ENCODE measurements around the gene PDIK1L.

Gene PDIK1L

DNA sequence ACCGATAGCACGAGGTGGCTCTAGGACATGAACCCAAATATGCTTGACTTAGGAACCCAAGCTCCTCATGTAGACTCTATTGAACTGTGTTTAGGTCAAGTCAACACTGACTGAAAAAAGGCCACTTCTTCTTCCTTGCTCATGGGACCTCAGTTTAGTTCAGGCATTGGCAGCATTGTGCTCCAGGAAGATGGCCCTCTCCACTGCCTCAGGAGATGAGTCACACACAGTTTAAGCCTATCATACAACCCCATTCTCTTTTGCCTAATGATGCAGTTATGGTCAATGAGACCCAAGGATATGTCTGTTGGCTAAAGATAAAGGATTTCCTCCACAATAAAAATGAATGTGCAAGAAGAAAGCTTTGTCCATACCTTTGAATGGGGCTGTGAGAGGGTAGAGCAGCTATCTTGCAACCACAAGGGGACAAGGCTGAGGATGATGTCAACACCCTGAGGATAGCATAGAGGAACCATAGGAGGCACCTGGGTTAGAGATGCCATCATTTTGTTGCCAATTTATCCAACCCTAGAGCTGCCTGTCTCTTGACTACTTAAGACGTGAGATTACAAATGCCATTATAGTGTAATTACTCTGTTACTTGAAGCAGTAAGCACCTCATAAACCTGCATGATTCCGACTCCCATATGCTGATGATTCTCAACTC lies 41.2 kb upstream of the PDIK1L start:
- DNase-seq (ENCODE audit: low spot score) = no peak
- H3K27ac ChIP-seq = no peak overlapping the region
- no peak overlapping the region for H3K4me3 ChIP-seq
- TF ChIP-seq, protein P1, sequence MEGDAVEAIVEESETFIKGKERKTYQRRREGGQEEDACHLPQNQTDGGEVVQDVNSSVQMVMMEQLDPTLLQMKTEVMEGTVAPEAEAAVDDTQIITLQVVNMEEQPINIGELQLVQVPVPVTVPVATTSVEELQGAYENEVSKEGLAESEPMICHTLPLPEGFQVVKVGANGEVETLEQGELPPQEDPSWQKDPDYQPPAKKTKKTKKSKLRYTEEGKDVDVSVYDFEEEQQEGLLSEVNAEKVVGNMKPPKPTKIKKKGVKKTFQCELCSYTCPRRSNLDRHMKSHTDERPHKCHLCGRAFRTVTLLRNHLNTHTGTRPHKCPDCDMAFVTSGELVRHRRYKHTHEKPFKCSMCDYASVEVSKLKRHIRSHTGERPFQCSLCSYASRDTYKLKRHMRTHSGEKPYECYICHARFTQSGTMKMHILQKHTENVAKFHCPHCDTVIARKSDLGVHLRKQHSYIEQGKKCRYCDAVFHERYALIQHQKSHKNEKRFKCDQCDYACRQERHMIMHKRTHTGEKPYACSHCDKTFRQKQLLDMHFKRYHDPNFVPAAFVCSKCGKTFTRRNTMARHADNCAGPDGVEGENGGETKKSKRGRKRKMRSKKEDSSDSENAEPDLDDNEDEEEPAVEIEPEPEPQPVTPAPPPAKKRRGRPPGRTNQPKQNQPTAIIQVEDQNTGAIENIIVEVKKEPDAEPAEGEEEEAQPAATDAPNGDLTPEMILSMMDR (IDR thresholded peaks at IDR 0.05) = no peak

DNA sequence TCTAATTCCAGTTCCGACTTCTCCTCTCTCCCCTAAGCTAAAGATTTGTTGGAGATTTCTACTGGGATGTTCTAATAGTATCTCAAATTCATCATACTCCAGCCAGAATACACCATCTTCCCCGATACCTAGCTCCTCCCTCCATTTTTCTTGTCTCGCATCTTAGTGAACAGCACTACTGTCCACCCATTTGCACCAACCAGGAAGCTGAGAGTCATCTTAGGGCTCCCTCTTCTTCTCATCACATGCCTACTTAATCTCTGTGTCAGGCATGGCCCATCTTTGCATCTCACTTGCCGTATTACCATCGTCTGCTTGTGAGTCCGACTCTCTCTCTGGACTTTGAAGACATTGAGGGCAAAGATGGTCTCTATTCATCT lies 40.7 kb upstream of the PDIK1L start:
- TF ChIP-seq, protein P1 (IDR thresholded peaks at IDR 0.05) = no peak
- Histone ChIP-seq H3K27ac (no peak overlapping the region), H3K4me3 (no peak overlapping the region)
- DNase-seq (ENCODE audit: low spot score) = no peak

DNA sequence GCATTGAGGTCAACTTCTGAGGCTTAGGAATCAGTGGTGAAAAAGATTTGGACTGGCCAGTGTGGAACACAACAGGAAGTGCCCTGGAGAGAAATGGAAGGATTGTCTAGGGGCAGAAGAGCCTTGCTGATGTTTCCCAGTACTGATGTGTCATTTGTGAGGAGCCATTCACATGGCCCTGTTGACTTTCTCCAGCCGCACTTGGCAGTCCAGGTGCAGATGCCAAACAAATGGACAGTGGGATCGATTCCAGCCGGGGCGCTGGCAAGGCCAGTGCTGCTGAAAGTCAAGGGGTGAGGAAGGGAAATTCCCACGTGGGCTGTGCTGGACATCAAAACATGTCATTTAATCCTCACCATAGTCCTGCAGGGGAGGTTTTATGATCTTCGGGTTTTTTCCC lies 39.3 kb upstream of the PDIK1L start:
- TF ChIP-seq, protein P1 (IDR thresholded peaks at IDR 0.05) = no peak
- no peak overlapping the region for H3K27ac ChIP-seq
- H3K4me3 ChIP-seq = no peak overlapping the region
- DNase-seq (ENCODE audit: low spot score) = no peak

DNA sequence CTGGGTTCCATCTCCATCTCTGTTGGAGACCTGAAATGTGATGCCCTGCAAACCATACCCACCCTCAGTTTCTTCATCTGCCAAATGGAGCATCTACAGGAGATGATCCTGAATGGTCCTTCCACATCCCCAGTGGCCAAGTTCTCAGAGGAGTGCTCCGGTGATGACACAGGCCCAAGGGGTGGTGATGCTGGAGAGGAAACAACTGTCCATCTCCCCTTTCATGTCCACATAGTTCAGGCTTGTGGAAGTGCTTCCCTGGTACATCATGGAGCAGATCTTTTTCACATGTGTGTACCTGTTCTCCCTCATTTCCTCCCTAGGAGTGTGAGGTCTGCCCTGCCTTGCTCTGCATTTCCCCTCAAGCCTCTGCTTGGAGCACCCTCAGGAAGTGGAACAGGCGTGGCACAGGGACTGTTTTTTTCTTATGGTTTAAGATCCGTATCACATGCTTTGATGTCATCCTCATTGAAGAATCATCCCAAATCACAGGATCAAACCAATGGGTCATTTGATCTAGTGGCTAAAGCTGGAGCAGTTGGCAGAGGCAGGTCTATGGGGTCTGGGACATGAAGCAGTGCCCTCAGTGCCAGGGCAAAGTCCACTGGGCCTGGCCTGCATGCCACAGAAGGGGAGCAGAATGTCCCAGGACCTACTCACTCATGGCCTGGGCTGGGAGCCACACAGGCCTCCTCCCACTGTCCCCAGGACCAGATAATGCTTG lies 36.0 kb upstream of the PDIK1L start:
- TF ChIP-seq, protein P1 (IDR thresholded peaks at IDR 0.05) = no peak
- no peak overlapping the region for H3K4me3 ChIP-seq
- no peak overlapping the region for H3K27ac ChIP-seq
- DNase-seq (ENCODE audit: low spot score) = no peak

DNA sequence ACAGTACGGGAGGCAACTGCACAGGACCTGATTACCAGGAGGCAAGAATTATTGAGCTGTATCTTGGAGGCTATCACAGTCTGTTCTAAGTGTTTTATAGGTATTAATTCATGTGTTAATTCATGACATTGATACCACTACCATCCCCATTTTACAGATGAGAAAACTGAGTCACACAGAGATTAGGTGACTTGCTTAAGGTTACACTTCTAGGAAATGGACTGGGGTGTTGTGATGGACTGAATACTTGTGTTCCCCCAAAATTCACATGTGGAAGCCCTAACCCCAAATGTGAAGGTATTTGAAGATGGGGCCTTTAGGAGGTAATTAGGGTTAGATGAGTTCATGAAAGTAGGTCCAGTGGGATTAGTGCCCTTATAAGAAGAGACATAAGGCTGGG lies 34.1 kb upstream of the PDIK1L start:
- Histone ChIP-seq H3K4me3 (no peak overlapping the region), H3K27ac (no peak overlapping the region)
- no peak for DNase-seq (ENCODE audit: low spot score)
- TF ChIP-seq, protein P1 (IDR thresholded peaks at IDR 0.05) = no peak

DNA sequence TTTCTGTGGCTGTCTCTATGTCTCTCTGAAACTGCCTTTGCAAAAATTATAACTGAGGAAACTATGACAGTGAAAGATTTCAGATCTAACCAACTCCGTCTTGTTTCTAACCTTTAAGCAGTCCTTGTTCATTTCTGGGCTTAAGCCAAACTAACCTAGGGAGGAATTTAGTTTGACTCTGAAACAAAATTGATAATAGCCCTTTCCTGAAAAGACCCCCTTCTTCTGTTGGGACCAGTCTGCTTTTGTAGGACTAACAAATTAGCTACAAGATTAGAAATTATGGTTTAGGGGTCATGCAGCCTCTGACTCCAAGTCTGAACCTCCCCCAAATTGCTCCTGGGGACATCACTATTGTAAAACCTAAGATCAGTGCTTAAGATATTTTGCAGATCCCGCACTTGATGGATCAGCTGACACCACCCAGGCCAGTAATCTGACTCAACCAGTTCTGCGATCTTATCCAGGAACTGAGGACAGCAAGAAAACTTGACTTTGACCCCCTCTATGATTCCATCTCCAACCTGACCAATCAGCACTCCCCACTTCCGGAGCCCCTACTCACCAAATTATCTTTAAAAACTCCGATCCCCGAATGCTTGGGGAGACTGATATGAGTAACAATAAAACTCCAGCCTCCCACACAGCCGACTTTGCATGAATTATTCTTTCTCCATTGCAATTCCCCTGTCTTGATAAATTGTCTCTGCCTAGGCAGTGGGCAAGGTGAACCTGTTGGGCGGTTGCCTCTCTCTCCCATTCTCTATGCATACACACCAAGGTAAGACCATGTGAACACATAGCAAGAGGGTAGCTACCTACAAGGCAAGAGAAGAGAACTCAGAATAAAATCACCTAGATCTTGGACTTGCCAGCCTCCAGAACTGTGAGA lies 33.1 kb upstream of the PDIK1L start:
- no peak for DNase-seq (ENCODE audit: low spot score)
- H3K27ac ChIP-seq = no peak overlapping the region
- H3K4me3 ChIP-seq = no peak overlapping the region
- TF ChIP-seq, protein P1 (IDR thresholded peaks at IDR 0.05) = no peak

All from coronary artery (tissue), 2 donors.